WERI-Rb-1 (cell line): Measurements from ENCODE around the gene CA11.

Experiments
- DNase-seq: peaks from one replicate; pipeline ENCODE4 v3.0.0-alpha.2; 2020
- H3K27ac ChIP-seq: fragments of 250-450 bp; sonication (Bioruptor Pico); 2 replicates; pipeline ENCODE4 v1.5.1; 2020; ENCODE audit warnings: mild to moderate bottlenecking, moderate library complexity
- H3K27me3 ChIP-seq: fragments of 250-450 bp; sonication (Bioruptor Pico); 2 replicates; pipeline ENCODE4 v1.5.1; 2021; ENCODE audit warnings: mild to moderate bottlenecking, low read depth, moderate library complexity; ENCODE audit not compliant: insufficient read depth, severe bottlenecking
- H3K36me3 ChIP-seq: fragments of 250-450 bp; sonication (Bioruptor Pico); 2 replicates; pipeline ENCODE4 v1.5.1; 2020; ENCODE audit warnings: mild to moderate bottlenecking, moderate library complexity
- H3K4me3 ChIP-seq: 2 replicates; pipeline ENCODE4 v1.5.1; 2011; ENCODE audit warnings: low read depth, mild to moderate bottlenecking, control low read depth, low read length
- H3K9me3 ChIP-seq: fragments of 250-450 bp; sonication (Bioruptor Pico); 2 replicates; pipeline ENCODE4 v1.5.1; 2021; ENCODE audit warnings: mild to moderate bottlenecking, moderate library complexity; ENCODE audit not compliant: severe bottlenecking
- TF ChIP-seq, protein P1 (sequence below): IDR thresholded peaks from 2 replicates; pipeline ENCODE4 v1.5.1; 2011; ENCODE audit warnings: low read depth, mild to moderate bottlenecking, control low read depth, inconsistent platforms, low read length

CA11 gene

DNA sequence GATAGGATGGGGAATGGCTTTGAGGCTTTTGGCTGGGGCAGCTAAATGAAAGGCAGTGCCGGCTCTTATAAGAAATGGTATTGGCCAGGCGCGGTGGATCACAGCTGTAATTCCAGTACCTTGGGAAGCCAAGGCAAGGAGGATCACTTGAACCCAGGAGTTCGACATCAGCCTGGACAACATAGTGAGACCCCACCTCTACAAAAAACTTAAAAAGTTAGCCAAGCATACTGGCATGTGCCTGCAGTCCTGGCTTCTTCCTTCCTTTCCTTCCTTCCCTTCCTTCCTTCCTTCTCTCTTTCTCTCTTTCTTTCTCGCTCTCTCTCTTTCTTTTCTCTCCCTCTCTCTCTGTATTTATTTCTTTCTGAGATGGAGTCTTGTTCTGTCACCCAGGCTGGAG lies 3.1 kb downstream of the CA11 start:
- TF ChIP-seq, protein P1, sequence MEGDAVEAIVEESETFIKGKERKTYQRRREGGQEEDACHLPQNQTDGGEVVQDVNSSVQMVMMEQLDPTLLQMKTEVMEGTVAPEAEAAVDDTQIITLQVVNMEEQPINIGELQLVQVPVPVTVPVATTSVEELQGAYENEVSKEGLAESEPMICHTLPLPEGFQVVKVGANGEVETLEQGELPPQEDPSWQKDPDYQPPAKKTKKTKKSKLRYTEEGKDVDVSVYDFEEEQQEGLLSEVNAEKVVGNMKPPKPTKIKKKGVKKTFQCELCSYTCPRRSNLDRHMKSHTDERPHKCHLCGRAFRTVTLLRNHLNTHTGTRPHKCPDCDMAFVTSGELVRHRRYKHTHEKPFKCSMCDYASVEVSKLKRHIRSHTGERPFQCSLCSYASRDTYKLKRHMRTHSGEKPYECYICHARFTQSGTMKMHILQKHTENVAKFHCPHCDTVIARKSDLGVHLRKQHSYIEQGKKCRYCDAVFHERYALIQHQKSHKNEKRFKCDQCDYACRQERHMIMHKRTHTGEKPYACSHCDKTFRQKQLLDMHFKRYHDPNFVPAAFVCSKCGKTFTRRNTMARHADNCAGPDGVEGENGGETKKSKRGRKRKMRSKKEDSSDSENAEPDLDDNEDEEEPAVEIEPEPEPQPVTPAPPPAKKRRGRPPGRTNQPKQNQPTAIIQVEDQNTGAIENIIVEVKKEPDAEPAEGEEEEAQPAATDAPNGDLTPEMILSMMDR, result no peak
- no peaks in the 10 kb centered on the region for H3K27me3 ChIP-seq
- H3K4me3 ChIP-seq, result no peak overlapping the region
- H3K27ac ChIP-seq, result no peak overlapping the region
- H3K9me3 ChIP-seq, result no peaks in the 10 kb centered on the region
- H3K36me3 ChIP-seq, result no peaks in the 10 kb centered on the region
- DNase-seq, result no peak

DNA sequence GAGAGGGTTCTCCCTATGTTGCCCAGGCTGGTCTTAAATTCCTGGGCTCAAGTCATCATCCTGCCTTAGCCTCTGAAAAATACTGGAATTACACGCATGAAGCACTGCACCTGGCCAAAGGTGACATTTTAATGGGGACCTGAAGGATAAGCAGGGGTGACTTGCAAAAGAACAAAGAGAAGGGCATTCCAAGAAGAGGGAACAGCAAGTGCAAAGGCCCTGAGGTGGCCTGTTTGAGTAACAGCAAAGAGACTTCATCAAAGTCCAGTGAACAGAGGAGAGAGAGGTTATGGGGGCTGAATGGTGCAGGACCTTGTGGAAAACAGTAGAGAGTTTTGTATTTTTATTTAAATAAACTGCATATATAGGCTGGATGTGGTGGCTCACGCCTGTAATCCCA lies 4.1 kb downstream of the CA11 start:
- no peak overlapping the region for H3K4me3 ChIP-seq
- no peaks in the 10 kb centered on the region for H3K27me3 ChIP-seq
- H3K9me3 ChIP-seq, result no peaks in the 10 kb centered on the region
- no peak overlapping the region for H3K27ac ChIP-seq
- no peak for DNase-seq
- H3K36me3 ChIP-seq, result no peaks in the 10 kb centered on the region
- TF ChIP-seq, protein P1, result no peak

DNA sequence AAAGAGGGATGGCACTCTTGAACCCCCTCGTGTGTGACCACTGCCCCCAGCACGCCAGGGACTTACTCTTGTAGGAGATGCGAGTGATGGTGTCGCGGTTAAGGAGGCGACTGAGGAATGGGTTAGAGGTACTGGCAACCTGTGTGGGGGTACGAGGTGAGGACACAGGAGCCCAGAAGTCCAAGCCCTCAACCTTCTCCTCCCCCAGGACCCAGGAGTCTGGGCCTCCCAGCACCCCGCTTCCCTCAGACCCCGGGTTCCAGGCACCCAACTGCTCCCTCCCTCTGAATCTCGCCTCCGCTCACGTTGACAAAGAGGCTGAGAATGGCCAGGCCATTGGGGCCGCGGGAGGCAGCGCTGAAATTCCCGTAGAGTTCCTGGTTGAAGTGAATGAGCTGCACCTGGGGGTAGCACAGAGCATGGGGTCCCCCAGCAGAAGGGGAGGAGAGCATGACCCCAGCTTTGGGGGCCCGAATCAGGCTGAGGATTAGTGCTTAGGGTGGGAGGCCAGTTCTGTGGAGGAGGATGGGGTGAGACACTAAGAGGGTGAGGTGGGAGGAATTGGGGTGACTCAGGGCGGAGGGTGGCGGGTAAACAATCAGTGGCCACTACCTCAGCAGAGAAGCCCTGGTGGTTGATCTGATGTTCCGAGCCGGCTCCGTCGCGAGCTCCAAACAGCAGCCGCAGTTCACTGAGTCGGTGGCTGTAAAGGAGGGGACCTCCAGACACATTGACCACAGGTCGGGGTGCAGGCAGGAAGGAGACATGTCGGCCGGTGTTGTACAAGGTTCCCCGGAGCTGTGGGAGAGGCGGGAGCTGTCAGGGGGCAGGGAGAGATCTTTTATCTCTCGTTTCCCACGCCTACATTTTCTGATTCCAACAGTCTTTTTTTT lies 6.3 kb downstream of the CA11 start:
- H3K9me3 ChIP-seq, result no peaks in the 10 kb centered on the region
- no peaks in the 10 kb centered on the region for H3K27me3 ChIP-seq
- TF ChIP-seq, protein P1, result no peak
- no peak overlapping the region for H3K27ac ChIP-seq
- H3K36me3 ChIP-seq, result no peaks in the 10 kb centered on the region
- no peak for DNase-seq
- no peak overlapping the region for H3K4me3 ChIP-seq

DNA sequence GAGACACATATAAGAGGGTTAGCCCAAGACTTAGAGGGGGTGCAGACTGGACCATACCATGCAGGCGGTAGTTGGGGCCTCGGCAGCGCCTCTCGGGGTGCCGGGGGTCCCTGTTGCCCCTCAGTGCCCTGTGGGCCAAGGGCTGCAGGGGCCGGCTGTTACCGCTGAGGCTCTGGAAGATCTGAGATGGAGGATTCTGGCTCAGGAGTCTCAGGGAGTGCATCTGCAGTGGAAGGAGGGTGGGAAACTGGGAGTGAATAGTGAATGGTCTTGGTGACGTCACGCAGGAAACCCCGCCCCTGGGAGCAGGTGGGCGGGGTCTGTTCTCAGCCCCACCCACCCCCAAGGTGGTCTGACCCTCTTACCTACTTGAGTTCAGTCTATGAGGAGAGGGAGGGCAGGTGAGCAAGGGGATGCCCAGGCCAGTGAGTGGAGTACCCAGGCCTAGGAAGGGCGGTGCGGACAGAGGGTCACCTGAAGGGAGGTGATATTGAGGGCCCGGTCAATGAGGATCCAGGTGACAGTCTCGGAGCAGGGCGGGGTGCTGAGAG lies 7.1 kb downstream of the CA11 start:
- Histone ChIP-seq H3K27ac (peak overlapping the region; percentile 94), H3K36me3 (no peaks in the 10 kb centered on the region), H3K4me3 (peak overlapping the region; percentile 73; the same call in 1 of the 2 replicates), H3K27me3 (no peaks in the 10 kb centered on the region), H3K9me3 (no peaks in the 10 kb centered on the region)
- TF ChIP-seq, protein P1, result no peak
- DNase-seq, result no peak

DNA sequence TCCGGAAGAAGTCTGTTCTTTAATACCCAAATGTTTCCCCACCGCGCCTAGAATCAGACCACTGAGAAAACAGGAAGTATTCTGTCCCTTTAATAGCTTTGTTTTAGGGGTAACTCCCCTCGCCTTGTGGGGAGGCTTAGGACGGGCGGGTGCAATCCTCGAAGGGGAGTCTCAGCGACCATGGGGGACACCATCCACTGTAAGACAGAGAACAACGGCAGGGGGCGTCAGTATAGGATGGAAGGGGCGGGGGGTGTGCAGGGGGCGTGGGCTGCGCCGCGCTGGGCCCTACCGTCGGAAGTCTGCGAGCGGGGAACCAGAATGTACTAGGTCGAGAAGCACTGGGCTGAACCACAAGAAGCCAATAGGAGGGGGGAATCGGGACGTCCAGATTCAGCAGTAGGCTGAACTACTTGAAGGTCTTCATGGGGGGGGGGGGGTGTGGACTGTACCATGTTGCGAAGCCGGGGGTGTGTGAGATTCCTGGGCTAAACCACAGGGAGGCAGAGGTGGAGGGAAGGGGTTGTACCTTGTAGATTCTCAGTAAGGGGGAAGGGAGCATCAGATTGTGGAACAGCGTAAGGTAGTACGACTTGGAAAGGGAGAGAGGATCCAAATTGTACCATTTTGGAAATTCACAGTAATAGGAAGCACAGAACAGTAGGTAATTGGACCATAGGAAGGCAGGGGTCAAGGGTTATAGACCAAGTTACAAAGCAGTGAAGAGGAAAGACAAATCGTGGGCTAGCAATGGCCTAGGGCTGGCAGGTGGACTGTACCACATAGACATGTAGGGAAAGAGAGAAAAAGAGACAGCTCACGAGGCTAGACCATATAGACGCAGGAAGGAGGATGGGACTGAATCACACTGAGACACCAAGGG lies 7.8 kb downstream of the CA11 start:
- H3K9me3 ChIP-seq, result no peaks in the 10 kb centered on the region
- TF ChIP-seq, protein P1, result no peak
- peak overlapping the region; percentile 73 for H3K4me3 ChIP-seq
- DNase-seq, result peak; percentile 91
- H3K27ac ChIP-seq, result peak overlapping the region; percentile 94
- no peaks in the 10 kb centered on the region for H3K27me3 ChIP-seq
- no peaks in the 10 kb centered on the region for H3K36me3 ChIP-seq
